Loucy (cell line): ENCODE data around the gene ZNF277.

Source experiments
- CTCF ChIP-seq: fragments of 200-600 bp; sonication (generic); conservative IDR thresholded peaks from 2 replicates; pipeline ENCODE4 v1.5.1; 2014; ENCODE audit warnings: mild to moderate bottlenecking, antibody characterized with exemption, low read length
- EZH2phosphoT487 ChIP-seq: fragments of 200-600 bp; IDR thresholded peaks from 2 replicates; pipeline ENCODE4 v1.6.1; 2018; ENCODE audit warnings: antibody characterized with exemption, mild to moderate bottlenecking, moderate library complexity, borderline replicate concordance

GRCh38 chr7:112338786-112339185 lies 132.3 kb downstream of the ZNF277 start:
- TF ChIP-seq CTCF (no peak), EZH2phosphoT487 (no peak)
